ENCODE measurements around the gene TNRC18.

The TNRC18 gene

DNA sequence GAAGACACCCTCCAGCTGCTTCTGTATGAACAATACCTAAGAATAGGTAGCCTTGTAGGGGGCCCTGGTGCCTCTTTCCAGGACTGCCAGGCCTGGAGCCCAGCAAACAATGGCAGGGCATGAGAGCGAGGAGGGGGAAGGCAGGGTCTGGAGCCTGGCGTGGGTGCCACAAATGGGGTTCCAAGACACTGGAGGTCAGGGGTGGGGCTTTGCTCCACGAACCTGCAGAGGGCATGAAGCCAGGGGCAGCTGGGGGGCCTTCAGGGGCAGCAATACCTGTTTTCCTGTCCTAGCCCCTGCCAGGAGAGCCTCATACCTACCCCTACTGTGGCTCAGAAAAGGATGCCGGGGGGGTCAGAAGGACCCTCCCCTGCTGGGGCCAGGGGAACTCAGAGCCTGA lies 79.3 kb downstream of the TNRC18 start:
- Histone ChIP-seq H3K27me3 (no peaks in the 10 kb centered on the region), H3K4me3 (no peak overlapping the region), H3K9me3 (peaks cover 0 to 15% (median 4%) of the 10 kb centered on the region in 3 donors), H3K27ac (no peak overlapping the region), H3K36me3 (peaks cover 67 to 99% (median 88%) of the 10 kb centered on the region in 3 donors), H3K4me1 (peaks cover 0 to 5% (median 0%) of the 10 kb centered on the region in 4 donors)
- TF ChIP-seq CTCF (IDR thresholded peaks at IDR 0.05), result no peak
- intact Hi-C loops (cut with DNase I; ENCODE audit: low total_unique reads), result no loop called here
- no peak for DNase-seq

- Histone ChIP-seq H3K4me3 (no peak overlapping the region), H3K27ac (no peak overlapping the region), H3K9me3 (peaks cover 0 to 15% (median 4%) of the 10 kb centered on the region in 3 donors), H3K27me3 (no peaks in the 10 kb centered on the region), H3K36me3 (peaks cover 69 to 99% (median 91%) of the 10 kb centered on the region in 3 donors), H3K4me1 (peaks cover 0 to under 1% (median 0%) of the 10 kb centered on the region in 4 donors)
- no peak for DNase-seq
- TF ChIP-seq CTCF (IDR thresholded peaks at IDR 0.05), result no peak
- intact Hi-C loops (cut with DNase I; ENCODE audit: low total_unique reads), result no loop called here
These were observed 79.8 kb downstream of the TNRC18 start for GRCh38 chr7:5343884-5344283.

DNA sequence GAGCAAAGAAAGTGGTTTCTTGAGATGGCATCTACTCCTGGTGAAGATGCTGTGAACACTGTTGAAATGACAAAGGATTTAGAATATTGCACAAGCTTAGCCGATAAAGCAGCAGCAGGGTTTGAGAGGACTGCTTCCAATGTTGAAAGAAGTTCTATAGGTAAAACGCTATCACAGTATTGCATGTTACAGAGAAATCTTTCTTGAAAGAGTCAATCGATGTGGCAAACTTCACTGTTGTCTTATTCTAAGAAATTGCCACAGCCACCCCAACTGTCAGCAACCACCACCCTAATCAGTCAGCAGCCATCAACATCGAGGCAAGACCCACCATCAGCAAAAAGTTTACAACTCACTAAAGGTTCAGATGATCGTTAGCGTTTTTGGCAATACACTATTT lies 81.0 kb downstream of the TNRC18 start:
- no peak for DNase-seq
- TF ChIP-seq CTCF (IDR thresholded peaks at IDR 0.05), result no peak
- H3K27me3 ChIP-seq, result no peaks in the 10 kb centered on the region
- H3K9me3 ChIP-seq, result peaks cover 0 to 18% (median 4%) of the 10 kb centered on the region in 3 donors
- H3K36me3 ChIP-seq, result peaks cover 81 to 99% (median 91%) of the 10 kb centered on the region in 3 donors
- no peak overlapping the region for H3K4me3 ChIP-seq
- H3K27ac ChIP-seq, result no peak overlapping the region
- H3K4me1 ChIP-seq, result no peaks in the 10 kb centered on the region
- intact Hi-C loops (cut with DNase I; ENCODE audit: low total_unique reads), result no loop called here

DNA sequence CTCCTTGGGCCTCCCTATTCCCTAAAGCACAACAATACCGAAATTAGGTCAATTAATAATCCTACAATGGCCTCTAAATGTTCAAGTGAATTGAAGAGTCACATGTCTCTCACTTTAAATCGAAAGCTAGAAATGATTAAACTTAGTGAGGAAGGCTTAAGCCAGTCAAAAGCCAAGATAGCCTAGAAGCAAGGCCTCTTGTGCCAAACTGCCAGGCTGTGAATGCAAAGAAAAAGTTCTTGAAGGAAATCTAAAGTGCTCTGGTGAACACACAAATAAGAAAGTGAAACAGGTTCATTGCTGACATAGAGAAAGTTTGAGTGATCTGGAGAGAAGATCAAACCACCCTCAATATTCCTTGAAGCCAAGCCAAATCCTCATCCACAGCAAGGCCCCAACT lies 83.7 kb downstream of the TNRC18 start:
- H3K9me3 ChIP-seq, result peaks cover 0 to 21% (median 4%) of the 10 kb centered on the region in 3 donors
- H3K27ac ChIP-seq, result no peak overlapping the region
- H3K36me3 ChIP-seq, result peaks cover 82 to 100% (median 96%) of the 10 kb centered on the region in 3 donors

GRCh38 chr7:5337047-5337446 lies 86.6 kb downstream of the TNRC18 start:
- H3K36me3 ChIP-seq, result peaks cover 68 to 100% (median 86%) of the 10 kb centered on the region in 3 donors
- DNase-seq, result no peak
- no peak for TF ChIP-seq CTCF (IDR thresholded peaks at IDR 0.05)
- no peak overlapping the region for H3K4me3 ChIP-seq
- no peaks in the 10 kb centered on the region for H3K27me3 ChIP-seq
- H3K27ac ChIP-seq, result no peak overlapping the region
- no peaks in the 10 kb centered on the region for H3K4me1 ChIP-seq
- H3K9me3 ChIP-seq, result peaks cover 0 to 15% (median 0%) of the 10 kb centered on the region in 3 donors
- intact Hi-C loops (cut with DNase I; ENCODE audit: low total_unique reads), result no loop called here

More for the DNA sequence above, 83.7 kb downstream of the TNRC18 start:
- Histone ChIP-seq H3K4me1 (no peaks in the 10 kb centered on the region), H3K27me3 (no peaks in the 10 kb centered on the region), H3K4me3 (no peak overlapping the region)
- TF ChIP-seq CTCF (IDR thresholded peaks at IDR 0.05), result no peak
- intact Hi-C loops (cut with DNase I; ENCODE audit: low total_unique reads), result no loop called here
- DNase-seq, result no peak

GRCh38 chr7:5334671-5335070 lies 89.0 kb downstream of the TNRC18 start:
- no peak overlapping the region for H3K4me3 ChIP-seq
- intact Hi-C loops (cut with DNase I; ENCODE audit: low total_unique reads), result no loop called here
- no peak for TF ChIP-seq CTCF (IDR thresholded peaks at IDR 0.05)
- no peaks in the 10 kb centered on the region for H3K27me3 ChIP-seq
- H3K4me1 ChIP-seq, result no peaks in the 10 kb centered on the region
- no peak overlapping the region for H3K27ac ChIP-seq
- peaks cover 68 to 100% (median 86%) of the 10 kb centered on the region in 3 donors for H3K36me3 ChIP-seq
- H3K9me3 ChIP-seq, result peaks cover 0 to 6% (median 0%) of the 10 kb centered on the region in 3 donors
- DNase-seq, result no peak
